Endothelial cell of umbilical vein (primary cell): Measurements from ENCODE around the gene GRHPR. TPM values are rescaled to one million over a fixed set of nuclear protein-coding genes. Genes with fewer than 3 reads are reported as not detected.

Source experiments
- BruUV-seq: library from RNA; stranded (reverse); fragments of 400-500 nt; replicated peaks from 2 replicates; lab custom pipeline; 2021; lab: Mats Ljungman, UMichigan
- CTCF ChIA-PET: fragments of 300-600, 350-600 bp; sonication (Branson Sonifier 250); formaldehyde crosslinking; loops from one replicate; lab custom pipeline; 2021; ENCODE audit warnings: antibody characterized with exemption, inconsistent platforms; lab: Charles Lee
- POLR2A ChIA-PET: fragments of 300-600, 350-600 bp; sonication (Branson Sonifier 250); formaldehyde crosslinking; loops from one replicate; lab custom pipeline; 2021; ENCODE audit warnings: antibody characterized with exemption, inconsistent platforms; lab: Charles Lee
- DNase-seq: peaks from one replicate; pipeline ENCODE4 v3.0.0-alpha.2; 2011; ENCODE audit warnings: low read depth, low spot score
- FAIRE-seq: peaks from 2 replicates; lab custom pipeline; 2011; peaks lifted over from hg19 to GRCh38; lab: Jason Lieb, UNC
- H2AFZ ChIP-seq: 2 replicates; pipeline ENCODE4 v1.6.0; 2012; ENCODE audit warnings: low read depth, low read length, control low read depth, inconsistent platforms
- H3K27ac ChIP-seq: 2 replicates; pipeline ENCODE4 v1.5.1; 2011; ENCODE audit warnings: low read depth, mild to moderate bottlenecking, control low read depth, low read length, moderate library complexity; ENCODE audit not compliant: insufficient read depth
- H3K27me3 ChIP-seq, 2 experiments: 2 replicates each; pipeline versions ENCODE4 v1.6.0 to v1.6.1; 2011; ENCODE audit warnings: low read length in 2 of 2, mixed read lengths in 1 of 2; ENCODE audit not compliant: control insufficient read depth in 2 of 2, insufficient read depth in 2 of 2
- H3K36me3 ChIP-seq, 2 experiments: 2 replicates in 1 of 2; 3 replicates in 1 of 2; pipeline ENCODE4 v1.5.1; 2011; ENCODE audit warnings: low read length in 2 of 2, mild to moderate bottlenecking in 1 of 2, moderate library complexity in 1 of 2; ENCODE audit not compliant: control insufficient read depth in 2 of 2, insufficient read depth in 2 of 2; ENCODE audit errors: extremely low read depth in 1 of 2
- H3K4me1 ChIP-seq: 3 replicates; pipeline ENCODE4 v1.5.1; 2011; ENCODE audit warnings: mild to moderate bottlenecking, low read length; ENCODE audit not compliant: control insufficient read depth, insufficient read depth; ENCODE audit errors: extremely low read depth
- H3K4me2 ChIP-seq: 2 replicates; pipeline ENCODE4 v1.6.1; 2011; ENCODE audit warnings: low read length, control low read depth, mixed read lengths; ENCODE audit not compliant: insufficient read depth
- H3K4me3 ChIP-seq, 3 experiments: fragments of 200-600 bp in 1 of 3; sonication (generic), shearing (Covaris generic) in 1 of 3; replicated peaks in 1 of 3; 2 replicates each; pipeline ENCODE4 v1.5.1; 2011 to 2016; ENCODE audit warnings: control low read depth in 3 of 3, low read length in 3 of 3, mild to moderate bottlenecking in 2 of 3, inconsistent platforms in 1 of 3, low read depth in 1 of 3, moderate library complexity in 1 of 3; ENCODE audit not compliant: insufficient read depth in 1 of 3
- H3K79me2 ChIP-seq: 2 replicates; pipeline ENCODE4 v1.6.0; 2012; ENCODE audit warnings: low read length, inconsistent platforms; ENCODE audit not compliant: control insufficient read depth, insufficient read depth
- H3K9ac ChIP-seq: replicated peaks from 2 replicates; pipeline ENCODE3; 2011; ENCODE audit warnings: low read length, control low read depth; ENCODE audit not compliant: insufficient read depth; ENCODE audit errors: extremely low read depth
- H3K9me1 ChIP-seq: replicated peaks from 3 replicates; pipeline ENCODE4 v1.6.0; 2011; ENCODE audit warnings: mild to moderate bottlenecking, low read length; ENCODE audit not compliant: control insufficient read depth, insufficient read depth; ENCODE audit errors: extremely low read depth
- H3K9me3 ChIP-seq: replicated peaks from 2 replicates; pipeline ENCODE4 v1.5.1; 2012; ENCODE audit warnings: low read length, inconsistent platforms; ENCODE audit not compliant: control insufficient read depth, insufficient read depth
- H4K20me1 ChIP-seq: replicated peaks from 2 replicates; pipeline ENCODE3; 2011; ENCODE audit warnings: mild to moderate bottlenecking, low read length; ENCODE audit not compliant: control insufficient read depth, insufficient read depth; ENCODE audit errors: extremely low read depth
- CTCF ChIP-seq, 2 donors: IDR thresholded peaks; 1 replicate in 1 of 2; 2 replicates in 1 of 2; pipeline ENCODE4 v1.5.1; 2011; ENCODE audit warnings: low read length in 2 of 2, mild to moderate bottlenecking in 2 of 2, moderate library complexity in 2 of 2, control low read depth in 1 of 2, inconsistent platforms in 1 of 2, low read depth in 1 of 2; ENCODE audit not compliant: insufficient read depth in 1 of 2; ENCODE audit errors: extremely low read depth in 1 of 2
- EZH2 ChIP-seq: IDR thresholded peaks from 2 replicates; pipeline ENCODE4 v1.6.1; 2012; ENCODE audit warnings: borderline replicate concordance, low read depth, mild to moderate bottlenecking, moderate library complexity, low read length, inconsistent platforms; ENCODE audit not compliant: severe bottlenecking
- GATA2 ChIP-seq: IDR thresholded peaks from 2 replicates; pipeline ENCODE4 v1.7.0; 2011; ENCODE audit warnings: low read depth, mild to moderate bottlenecking, moderate library complexity, mixed read lengths, low read length; ENCODE audit not compliant: insufficient read length, insufficient read depth
- JUN ChIP-seq: IDR thresholded peaks from 2 replicates; pipeline ENCODE4 v1.6.1; 2011; ENCODE audit warnings: borderline replicate concordance, low read depth; ENCODE audit not compliant: insufficient read length, insufficient read depth
- MAX ChIP-seq: IDR thresholded peaks from 2 replicates; pipeline ENCODE4 v1.6.1; 2011; ENCODE audit not compliant: insufficient read depth, insufficient read length
- POLR2A ChIP-seq: IDR thresholded peaks from 2 replicates; pipeline ENCODE4 v1.6.1; 2012; ENCODE audit warnings: low read depth, mild to moderate bottlenecking, control low read depth, low read length
- POLR2AphosphoS5 ChIP-seq: IDR thresholded peaks from 2 replicates; pipeline ENCODE4 v1.6.1; 2012; ENCODE audit warnings: low read depth, mild to moderate bottlenecking, control low read depth, low read length, moderate library complexity; ENCODE audit not compliant: insufficient read depth
- dilution Hi-C: fragments of 300-500 bp; cut with MboI; formaldehyde crosslinking; loops from one replicate; pipeline ENCODE4 v1.15.0; 2019; ENCODE audit warnings: low sequenced_read_pairs; ENCODE audit not compliant: extremely low pct_ligation_motif_present
- intact Hi-C: fragments of 100-400 bp; cut with micrococcal nuclease; formaldehyde crosslinking; loops from one replicate; pipeline ENCODE4 v1.10.0; 2022
- polyA plus RNA-seq, 4 experiments: library from polyadenylated mRNA; depleted of rRNA in 3 of 4; stranded (reverse) in 3 of 4; unstranded in 1 of 4; fragments of >200 nt; gene quantifications; 2 replicates each; pipeline versions ENCODE4 v1.2.1 to v1.2.3, GENCODE V29; 2011 to 2012; ENCODE audit warnings: missing spikeins in 1 of 4
- total RNA-seq: library from RNA; stranded (reverse); gene quantifications from 2 replicates; pipeline ENCODE4 v1.2.3, GENCODE V29; 2021

GRHPR gene
- total and polyA plus RNA-seq, 2 donors (not counting 3 experiments of a cell fraction or from before 2014, with no cell fraction given): 91.2 to 247 TPM

- no peak overlapping the region for H3K4me2 ChIP-seq
- ChIA-PET CTCF (no interaction called here), POLR2A (no interaction called here)
- no peak overlapping the region for H2AFZ ChIP-seq
- intact Hi-C loops: no loop called here
- no peaks in the 10 kb centered on the region for H3K27me3 ChIP-seq
- no peaks in the 10 kb centered on the region for H3K9me3 ChIP-seq
- H3K79me2 ChIP-seq: peaks cover 17% of the 10 kb centered on the region
- H3K4me1 ChIP-seq: no peaks in the 10 kb centered on the region
- DNase-seq: no peak
- FAIRE-seq: no peak
- dilution Hi-C loops: no loop called here
- no peak overlapping the region for H3K27ac ChIP-seq
- no TSS peak for BruUV-seq
- no peak overlapping the region for H3K4me3 ChIP-seq
- no peaks in the 10 kb centered on the region for H4K20me1 ChIP-seq
- no peak overlapping the region for H3K9ac ChIP-seq
- H3K9me1 ChIP-seq: no peaks in the 10 kb centered on the region
- TF ChIP-seq MAX: no peak
- TF ChIP-seq JUN: no peak
- no peak for TF ChIP-seq EZH2
- peaks cover 3 to 27% of the 10 kb centered on the region in 2 experiments for H3K36me3 ChIP-seq
These were observed 20.1 kb downstream of the GRHPR start for GRCh38 chr9:37442556-37442955.

GRCh38 chr9:37443566-37443965, 21.1 kb downstream of the GRHPR start:
- Histone ChIP-seq H3K27me3 (no peaks in the 10 kb centered on the region), H3K27ac (no peak overlapping the region), H3K9me1 (no peaks in the 10 kb centered on the region), H3K4me1 (no peaks in the 10 kb centered on the region), H3K4me3 (no peak overlapping the region), H3K36me3 (peaks cover 3 to 21% of the 10 kb centered on the region in 2 experiments), H3K79me2 (peaks cover 20% of the 10 kb centered on the region), H4K20me1 (peaks cover 4% of the 10 kb centered on the region), H2AFZ (no peak overlapping the region), H3K9ac (no peak overlapping the region), H3K9me3 (no peaks in the 10 kb centered on the region), H3K4me2 (no peak overlapping the region)
- ChIA-PET CTCF (no interaction called here), POLR2A (no interaction called here)
- FAIRE-seq (no peak), DNase-seq (no peak)
- TF ChIP-seq JUN (no peak), POLR2A (no peak), POLR2AphosphoS5 (no peak), GATA2 (no peak), CTCF (IDR thresholded peaks at IDR 0.05; ENCODE audit: extremely low read depth in 1 of 2, insufficient read depth in 1 of 2, low read depth in 1 of 2, low read length in 2 of 2) (no peak)
- dilution Hi-C loops (no loop called here), intact Hi-C loops (no loop called here)
- no TSS peak for BruUV-seq
